ENCODE measurements around the gene LRCOL1.

Gene LRCOL1

DNA sequence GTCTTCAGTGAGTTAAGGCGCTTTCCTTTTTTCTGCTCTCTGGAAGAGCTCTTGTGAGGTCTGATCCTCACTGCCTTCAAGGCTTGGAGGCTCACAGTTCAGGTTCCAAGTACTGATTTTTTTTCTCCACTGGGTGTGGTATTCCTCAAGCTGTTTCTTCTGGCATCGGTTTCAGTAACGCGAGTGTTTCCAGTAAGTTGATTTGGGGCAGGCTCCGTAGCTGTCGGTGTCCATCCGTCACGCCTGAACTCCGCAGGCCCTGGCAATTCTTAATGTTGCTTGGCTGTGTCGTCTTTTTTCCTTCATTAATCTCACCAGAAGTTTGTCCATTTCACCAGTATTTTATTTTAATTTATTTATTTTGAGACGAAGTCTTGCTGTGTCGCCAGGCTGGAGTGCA, 30.6 kb downstream of the LRCOL1 start:
- FAIRE-seq (no peak), DNase-seq (ENCODE audit: insufficient read length, low spot score) (no peak)
- TF ChIP-seq POLR2AphosphoS5 (IDR thresholded peaks at IDR 0.05; ENCODE audit: low read depth, low read length) (no peak), SPI1 (IDR thresholded peaks at IDR 0.05; ENCODE audit: low read depth, low read length) (no peak), TAF1 (IDR thresholded peaks at IDR 0.05; ENCODE audit: low read depth, low read length) (no peak), POLR2A (IDR thresholded peaks at IDR 0.05; ENCODE audit: low read depth, low read length) (no peak), PAX5 (IDR thresholded peaks at IDR 0.05; ENCODE audit: insufficient read depth, low read length, severe bottlenecking) (no peak), POU2F2 (IDR thresholded peaks at IDR 0.05; ENCODE audit: low read depth, low read length) (no peak)

DNA sequence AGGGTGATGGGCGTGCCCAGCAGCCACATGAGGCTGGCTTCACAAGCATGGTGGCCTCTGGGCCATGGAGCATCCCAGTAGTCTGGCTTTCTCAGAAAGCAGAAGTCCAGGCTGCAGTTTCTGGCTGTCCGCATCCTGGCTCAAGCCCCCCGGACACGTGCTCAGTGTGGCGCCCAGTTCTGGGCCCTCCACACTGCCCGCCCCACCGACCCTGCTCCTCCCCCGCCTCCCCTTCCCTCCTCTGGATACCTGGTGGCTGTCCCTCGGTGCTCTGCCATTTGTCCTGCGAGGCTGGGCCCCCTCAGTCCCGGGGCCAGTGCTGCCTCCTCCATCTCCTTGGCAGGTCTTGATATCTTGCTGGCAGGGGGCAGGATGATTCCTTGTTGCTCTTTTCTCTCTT, 31.6 kb downstream of the LRCOL1 start:
- FAIRE-seq (no peak), DNase-seq (ENCODE audit: insufficient read length, low spot score) (no peak)
- TF ChIP-seq POU2F2 (IDR thresholded peaks at IDR 0.05; ENCODE audit: low read depth, low read length): no peak
- TF ChIP-seq TAF1 (IDR thresholded peaks at IDR 0.05; ENCODE audit: low read depth, low read length): no peak
- TF ChIP-seq SPI1 (IDR thresholded peaks at IDR 0.05; ENCODE audit: low read depth, low read length): no peak

DNA sequence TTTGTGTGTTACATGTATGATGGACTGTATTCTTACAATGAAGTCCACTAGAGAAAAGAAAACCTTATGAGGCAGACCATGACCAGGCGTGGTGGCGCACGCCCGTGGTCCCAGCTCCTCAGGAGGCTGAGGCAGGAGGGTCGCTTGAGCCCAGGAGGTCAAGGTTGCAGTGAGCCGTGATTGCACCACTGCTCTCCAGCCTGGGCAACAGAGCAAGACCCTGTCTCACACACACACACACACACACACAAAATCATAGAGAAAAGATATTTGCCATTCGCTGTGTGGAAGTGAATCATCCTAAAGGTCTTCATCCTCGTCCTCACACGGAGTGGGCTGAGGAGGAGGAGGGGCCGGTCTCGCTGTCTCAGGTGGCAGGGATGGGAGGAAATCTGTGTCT, 32.3 kb downstream of the LRCOL1 start:
- FAIRE-seq (no peak), DNase-seq (ENCODE audit: insufficient read length, low spot score) (no peak)
- TF ChIP-seq TAF1 (IDR thresholded peaks at IDR 0.05; ENCODE audit: low read depth, low read length): no peak
- no peak for TF ChIP-seq POLR2AphosphoS5 (IDR thresholded peaks at IDR 0.05; ENCODE audit: low read depth, low read length)
- no peak for TF ChIP-seq POLR2A (IDR thresholded peaks at IDR 0.05; ENCODE audit: low read depth, low read length)
- TF ChIP-seq SPI1 (IDR thresholded peaks at IDR 0.05; ENCODE audit: low read depth, low read length): no peak
- TF ChIP-seq POU2F2 (IDR thresholded peaks at IDR 0.05; ENCODE audit: low read depth, low read length): no peak
- TF ChIP-seq PAX5 (IDR thresholded peaks at IDR 0.05; ENCODE audit: insufficient read depth, low read length, severe bottlenecking): no peak

DNA sequence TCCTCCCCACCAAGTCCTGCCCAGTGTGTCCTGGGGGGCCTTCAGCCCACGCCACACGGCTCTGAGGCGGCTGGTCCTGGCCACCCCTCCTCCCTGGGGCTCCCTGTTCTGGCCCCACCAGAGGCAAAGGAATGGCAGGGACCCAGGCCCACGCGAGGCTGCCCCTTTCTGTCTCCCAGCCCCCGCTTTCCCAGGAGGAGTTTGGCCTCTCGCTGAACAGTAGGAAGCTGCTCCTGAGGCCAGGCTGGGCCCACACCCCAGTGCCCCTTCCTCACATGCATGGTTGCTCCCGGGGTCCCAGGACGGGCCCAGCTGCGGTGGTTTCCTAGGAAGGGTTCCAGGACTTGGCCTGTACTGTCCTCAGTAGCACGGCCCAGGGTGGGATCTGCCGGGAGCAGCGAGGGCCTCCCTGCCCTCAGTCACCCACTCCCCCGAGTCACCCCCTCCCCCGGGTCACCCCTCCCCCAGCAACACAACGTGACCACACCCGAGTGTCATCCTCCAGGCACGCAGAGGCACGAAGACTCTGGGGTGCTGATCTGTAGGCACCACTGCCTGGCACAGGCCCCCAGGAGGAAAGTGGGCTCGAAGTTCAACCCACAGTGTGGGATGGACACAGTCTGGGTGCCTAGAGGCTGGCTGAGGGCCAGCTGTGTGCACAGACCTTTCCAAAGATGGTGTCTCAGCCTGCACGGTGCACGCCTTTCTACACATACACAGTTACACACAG, 33.0 kb downstream of the LRCOL1 start:
- FAIRE-seq (no peak), DNase-seq (ENCODE audit: insufficient read length, low spot score) (no peak)
- TF ChIP-seq PAX5 (IDR thresholded peaks at IDR 0.05; ENCODE audit: insufficient read depth, low read length, severe bottlenecking) (no peak), POLR2A (IDR thresholded peaks at IDR 0.05; ENCODE audit: low read depth, low read length) (no peak), POU2F2 (IDR thresholded peaks at IDR 0.05; ENCODE audit: low read depth, low read length) (no peak), TAF1 (IDR thresholded peaks at IDR 0.05; ENCODE audit: low read depth, low read length) (no peak), POLR2AphosphoS5 (IDR thresholded peaks at IDR 0.05; ENCODE audit: low read depth, low read length) (no peak), SPI1 (IDR thresholded peaks at IDR 0.05; ENCODE audit: low read depth, low read length) (no peak)

DNA sequence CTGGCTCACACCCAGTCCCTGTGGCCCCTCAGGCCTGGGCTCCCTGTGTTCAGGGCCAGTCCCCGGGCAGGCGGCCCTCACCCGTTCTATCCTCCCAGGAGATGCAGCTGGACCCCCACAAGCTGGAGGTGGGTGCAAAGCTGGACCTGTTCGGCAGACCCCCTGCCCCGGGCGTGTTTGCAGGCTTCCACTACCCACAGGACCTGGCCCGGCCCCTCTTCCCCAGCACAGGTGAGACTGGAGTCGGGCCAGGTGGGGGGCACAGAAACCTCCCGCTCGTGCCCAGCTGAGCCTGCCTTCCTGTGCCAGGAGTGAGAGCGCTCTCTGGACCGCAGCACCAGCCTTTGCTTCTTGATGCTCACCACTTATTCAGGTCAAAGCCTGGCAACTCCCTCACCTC, 33.7 kb downstream of the LRCOL1 start:
- no peak for FAIRE-seq
- TF ChIP-seq POLR2A (IDR thresholded peaks at IDR 0.05; ENCODE audit: low read depth, low read length): no peak
- TF ChIP-seq TAF1 (IDR thresholded peaks at IDR 0.05; ENCODE audit: low read depth, low read length): no peak
- TF ChIP-seq POU2F2 (IDR thresholded peaks at IDR 0.05; ENCODE audit: low read depth, low read length): no peak
- no peak for TF ChIP-seq POLR2AphosphoS5 (IDR thresholded peaks at IDR 0.05; ENCODE audit: low read depth, low read length)
- TF ChIP-seq PAX5 (IDR thresholded peaks at IDR 0.05; ENCODE audit: insufficient read depth, low read length, severe bottlenecking): no peak
- no peak for TF ChIP-seq SPI1 (IDR thresholded peaks at IDR 0.05; ENCODE audit: low read depth, low read length)
- no peak for DNase-seq (ENCODE audit: insufficient read length, low spot score)

DNA sequence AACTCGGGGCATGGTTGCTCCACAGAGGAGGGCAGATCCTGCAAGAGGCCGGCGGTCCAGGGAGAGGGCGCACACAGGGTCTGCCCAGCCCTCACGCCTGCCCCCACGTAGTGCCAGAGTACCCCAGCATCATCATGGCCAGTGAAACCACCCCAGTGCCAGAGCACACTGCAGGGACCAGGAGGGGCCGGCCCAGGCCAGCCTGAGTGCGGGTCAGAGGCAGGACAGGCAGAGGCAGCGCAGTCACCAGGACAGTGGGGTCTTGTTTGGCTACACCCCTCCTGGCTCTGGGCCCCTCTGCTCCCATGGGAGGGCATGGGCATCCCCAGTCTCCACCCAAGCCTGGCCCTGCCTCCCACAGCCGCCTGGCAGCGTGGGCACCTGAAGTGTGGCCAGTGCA, 34.7 kb downstream of the LRCOL1 start:
- no peak for DNase-seq (ENCODE audit: insufficient read length, low spot score)
- no peak for TF ChIP-seq POLR2A (IDR thresholded peaks at IDR 0.05; ENCODE audit: low read depth, low read length)
- TF ChIP-seq SPI1 (IDR thresholded peaks at IDR 0.05; ENCODE audit: low read depth, low read length): no peak
- no peak for TF ChIP-seq POU2F2 (IDR thresholded peaks at IDR 0.05; ENCODE audit: low read depth, low read length)
- no peak for TF ChIP-seq PAX5 (IDR thresholded peaks at IDR 0.05; ENCODE audit: insufficient read depth, low read length, severe bottlenecking)
- no peak for FAIRE-seq

DNA sequence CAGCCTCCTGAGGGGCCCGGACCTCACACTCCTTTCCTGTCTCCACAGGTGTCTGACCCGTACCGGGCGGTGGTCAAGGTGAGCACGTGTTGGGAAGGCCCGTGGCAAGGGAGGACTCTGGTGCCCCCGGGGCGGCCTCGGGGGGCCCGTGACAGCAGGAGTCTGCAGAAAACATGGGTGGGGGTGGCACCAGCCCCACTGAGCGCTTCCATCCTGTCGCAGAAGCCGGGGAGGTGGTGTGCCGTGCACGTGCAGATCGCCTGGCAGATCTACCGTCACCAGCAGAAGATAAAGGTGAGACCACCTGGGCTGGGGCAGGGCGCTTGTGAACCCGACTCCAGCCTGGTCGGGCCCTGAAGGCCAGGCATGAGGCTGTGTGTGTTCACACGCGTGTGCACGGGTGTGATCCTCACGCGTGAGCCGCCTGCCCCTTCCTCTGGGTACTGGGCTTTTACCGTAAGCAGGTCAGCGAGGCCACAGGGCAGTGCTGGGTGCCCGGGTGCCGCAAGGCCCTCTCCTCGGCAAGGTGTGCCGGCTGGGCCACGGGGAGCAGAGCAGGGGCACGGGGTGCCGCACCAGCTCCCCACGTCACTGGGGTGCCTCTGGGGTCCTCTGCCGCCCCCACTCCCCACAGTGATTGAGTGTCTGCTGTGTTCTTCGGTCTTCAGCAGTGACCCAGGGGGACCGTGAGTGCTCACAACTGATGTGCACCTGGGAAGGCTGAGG, 35.9 kb downstream of the LRCOL1 start:
- no peak for TF ChIP-seq SPI1 (IDR thresholded peaks at IDR 0.05; ENCODE audit: low read depth, low read length)
- TF ChIP-seq POLR2A (IDR thresholded peaks at IDR 0.05; ENCODE audit: low read depth, low read length): no peak
- no peak for TF ChIP-seq POLR2AphosphoS5 (IDR thresholded peaks at IDR 0.05; ENCODE audit: low read depth, low read length)
- TF ChIP-seq TAF1 (IDR thresholded peaks at IDR 0.05; ENCODE audit: low read depth, low read length): no peak
- TF ChIP-seq POU2F2 (IDR thresholded peaks at IDR 0.05; ENCODE audit: low read depth, low read length): no peak
- no peak for TF ChIP-seq PAX5 (IDR thresholded peaks at IDR 0.05; ENCODE audit: insufficient read depth, low read length, severe bottlenecking)
- no peak for FAIRE-seq
- DNase-seq (ENCODE audit: insufficient read length, low spot score): no peak

DNA sequence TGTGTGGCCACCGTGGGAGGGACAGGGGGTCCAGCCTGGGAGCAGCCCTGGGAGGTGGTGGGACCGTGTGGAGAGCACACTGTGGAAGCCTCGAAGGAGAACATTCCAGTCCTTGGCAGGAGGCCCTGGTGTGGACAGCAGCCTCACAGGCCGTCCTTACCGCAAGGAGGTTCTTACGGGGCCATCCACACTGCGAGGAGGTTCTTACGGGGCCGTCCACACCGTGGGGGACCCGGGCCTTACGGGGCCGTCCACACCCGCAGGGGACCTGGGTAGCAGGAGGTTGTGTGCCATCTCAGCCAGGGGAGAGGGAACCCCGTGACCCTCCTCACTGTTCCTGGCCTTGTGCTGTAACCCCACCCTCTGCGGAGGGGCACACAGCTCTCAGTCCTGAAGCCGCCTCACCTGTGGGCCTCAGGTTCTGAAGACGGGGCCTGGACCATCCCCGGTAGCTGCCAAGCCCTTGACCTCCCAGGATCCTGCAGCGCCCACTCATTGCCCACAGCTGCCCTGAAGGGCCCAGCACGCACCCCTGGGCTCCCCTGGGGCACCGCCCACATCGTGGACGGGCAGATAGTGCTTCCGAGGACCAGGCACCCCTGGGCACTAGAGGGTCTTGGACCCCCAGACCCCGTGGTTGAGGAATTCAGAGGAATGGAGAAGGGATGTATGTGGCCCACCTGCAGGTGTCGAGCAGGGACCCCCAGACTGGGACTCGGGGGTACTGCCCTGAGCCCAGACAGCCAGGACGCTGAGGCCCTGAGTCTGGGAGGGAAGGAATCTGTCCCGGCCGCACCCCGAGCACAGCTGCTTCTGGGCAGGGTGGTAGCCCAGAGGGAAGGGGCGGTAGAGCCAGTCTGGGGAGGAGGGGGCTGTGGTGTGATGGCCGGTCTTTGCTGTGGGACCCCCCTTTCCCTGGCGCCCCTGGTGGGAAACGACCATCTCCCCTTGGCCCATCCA, 37.3 kb downstream of the LRCOL1 start:
- FAIRE-seq (no peak), DNase-seq (ENCODE audit: insufficient read length, low spot score) (no peak)
- no peak for TF ChIP-seq POU2F2 (IDR thresholded peaks at IDR 0.05; ENCODE audit: low read depth, low read length)
- no peak for TF ChIP-seq SPI1 (IDR thresholded peaks at IDR 0.05; ENCODE audit: low read depth, low read length)
- no peak for TF ChIP-seq POLR2AphosphoS5 (IDR thresholded peaks at IDR 0.05; ENCODE audit: low read depth, low read length)
- TF ChIP-seq PAX5 (IDR thresholded peaks at IDR 0.05; ENCODE audit: insufficient read depth, low read length, severe bottlenecking): no peak
- no peak for TF ChIP-seq POLR2A (IDR thresholded peaks at IDR 0.05; ENCODE audit: low read depth, low read length)
- TF ChIP-seq TAF1 (IDR thresholded peaks at IDR 0.05; ENCODE audit: low read depth, low read length): no peak

DNA sequence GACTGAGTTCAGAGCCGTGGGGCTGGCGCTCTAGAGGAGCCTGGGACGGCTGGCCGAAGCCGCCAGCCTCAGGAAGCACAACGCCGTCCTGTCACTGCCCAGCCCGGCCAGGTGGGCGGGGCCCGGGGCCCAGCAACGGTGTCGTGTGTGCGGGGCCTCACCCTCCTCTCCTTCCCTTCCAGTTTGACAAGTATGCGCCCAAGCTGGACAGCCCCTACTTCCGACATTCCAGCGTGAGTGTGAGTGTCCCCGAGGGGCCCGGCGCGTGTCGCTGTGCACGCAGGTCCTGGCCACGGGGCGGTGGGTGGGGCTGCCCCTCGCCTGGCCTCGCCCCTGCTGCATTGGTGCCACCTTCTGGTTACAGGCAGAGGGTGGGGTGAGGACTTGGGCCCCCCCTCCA, 38.3 kb downstream of the LRCOL1 start:
- TF ChIP-seq POLR2A (IDR thresholded peaks at IDR 0.05; ENCODE audit: low read depth, low read length): no peak
- no peak for TF ChIP-seq POU2F2 (IDR thresholded peaks at IDR 0.05; ENCODE audit: low read depth, low read length)
- no peak for FAIRE-seq
- DNase-seq (ENCODE audit: insufficient read length, low spot score): no peak
